K562 (cell line): ENCODE data around the gene ARHGAP15. TPM values are rescaled to one million over a fixed set of nuclear protein-coding genes. Genes with fewer than 3 reads are reported as not detected.

Source experiments
- ATAC-seq: fragments of 200-7000 bp; cut with Tn5 transposase; 3 replicates; pipeline ENCODE4 v1.9.1; 2020; ENCODE audit warnings: moderate library complexity
- BruUV-seq: library from RNA; stranded (reverse); fragments of 400-500 nt; replicated peaks from 2 replicates; lab custom pipeline; 2021; lab: Mats Ljungman, UMichigan
- CTCF ChIA-PET: fragments of 300-600 bp; formaldehyde crosslinking; extraction: SDS; loops from one replicate; lab custom pipeline; 2021; ENCODE audit warnings: low intra/inter-chr PET ratio; lab: Yijun Ruan, JAX
- POLR2A ChIA-PET: fragments of 300-600, 350-650 bp; sonication (Branson Sonifier 250); formaldehyde crosslinking; extraction: SDS; loops from one replicate; lab custom pipeline; 2021; ENCODE audit warnings: antibody characterized with exemption, inconsistent platforms; lab: Yijun Ruan, JAX
- DNase-seq, 4 experiments: peaks; one replicate each; pipeline versions ENCODE4 v3.0.0 to v3.0.0-alpha.2; 2011 to 2018; ENCODE audit warnings: low spot score in 3 of 4, mixed read lengths in 3 of 4; ENCODE audit errors: extremely low read depth in 1 of 4
- FAIRE-seq: peaks from 2 replicates; lab custom pipeline; 2011; peaks lifted over from hg19 to GRCh38; lab: Jason Lieb, UNC
- H2AFZ ChIP-seq: 2 replicates; pipeline ENCODE4 v1.6.0; 2011; ENCODE audit warnings: low read depth, low read length, control low read depth, inconsistent platforms
- H3K27ac ChIP-seq: fragments of 200-600 bp; 3 replicates; pipeline ENCODE4 v1.8.0; 2011; ENCODE audit warnings: low read depth, mild to moderate bottlenecking, control low read depth, inconsistent platforms, low read length, moderate library complexity, mixed read lengths; ENCODE audit errors: extremely low read depth
- H3K27me3 ChIP-seq, 2 experiments: fragments of 300-600 bp in 1 of 2; 2 replicates in 1 of 2; 3 replicates in 1 of 2; pipeline versions ENCODE4 v1.6.0 to v1.8.0; 2011; ENCODE audit warnings: inconsistent platforms in 2 of 2, low read length in 2 of 2, mild to moderate bottlenecking in 1 of 2, mixed read lengths in 1 of 2, moderate library complexity in 1 of 2; ENCODE audit not compliant: control insufficient read depth in 2 of 2, insufficient read depth in 2 of 2
- H3K36me3 ChIP-seq: fragments of 300-600 bp; 3 replicates; pipeline ENCODE4 v1.8.0; 2011; ENCODE audit warnings: mild to moderate bottlenecking, low read length, inconsistent platforms; ENCODE audit not compliant: control insufficient read depth, insufficient read depth
- H3K4me1 ChIP-seq, 2 experiments: fragments of 200-600 bp in 1 of 2; replicated peaks in 1 of 2; 2 replicates in 1 of 2; 3 replicates in 1 of 2; pipeline versions ENCODE4 v1.5.1 to v1.8.0; 2011; ENCODE audit warnings: inconsistent platforms in 2 of 2, low read length in 2 of 2, mild to moderate bottlenecking in 1 of 2, mixed read lengths in 1 of 2, moderate library complexity in 1 of 2; ENCODE audit not compliant: control insufficient read depth in 2 of 2, insufficient read depth in 2 of 2
- H3K4me2 ChIP-seq: 2 replicates; pipeline ENCODE4 v1.6.1; 2011; ENCODE audit warnings: low read length, control low read depth, inconsistent platforms, mixed read lengths; ENCODE audit not compliant: insufficient read depth
- H3K4me3 ChIP-seq: fragments of 200-600 bp; sonication (generic), shearing (Covaris generic); 2 replicates; pipeline ENCODE4 v1.5.1; 2016; ENCODE audit warnings: control low read depth, inconsistent platforms
- H3K79me2 ChIP-seq: fragments of 200-600 bp; 3 replicates; pipeline ENCODE4 v1.8.0; 2011; ENCODE audit warnings: low read length, inconsistent platforms; ENCODE audit not compliant: control insufficient read depth, insufficient read depth
- H3K9ac ChIP-seq, 2 experiments: 2 replicates each; pipeline versions ENCODE4 v1.6.0 to v1.6.1; 2011; ENCODE audit warnings: low read depth in 2 of 2, low read length in 2 of 2, control low read depth in 1 of 2, inconsistent platforms in 1 of 2, mild to moderate bottlenecking in 1 of 2, mixed read lengths in 1 of 2; ENCODE audit not compliant: insufficient read depth in 1 of 2
- H3K9me1 ChIP-seq: one replicate; pipeline ENCODE4 v1.6.0; 2011; ENCODE audit warnings: inconsistent platforms, mild to moderate bottlenecking, low read length, moderate library complexity; ENCODE audit not compliant: control insufficient read depth, insufficient read depth
- H3K9me3 ChIP-seq: replicated peaks from 2 replicates; pipeline ENCODE4 v1.5.1; 2011; ENCODE audit warnings: low read depth, low read length, inconsistent platforms; ENCODE audit not compliant: control insufficient read depth, insufficient read depth
- H4K20me1 ChIP-seq: replicated peaks from 2 replicates; pipeline ENCODE4 v1.6.1; 2011; ENCODE audit warnings: low read length, inconsistent platforms, mixed read lengths; ENCODE audit not compliant: control insufficient read depth, insufficient read depth
- BCOR ChIP-seq: fragments of 450-650 bp; IDR thresholded peaks from 2 replicates; pipeline ENCODE4 v1.6.1; 2016
- MIER1 ChIP-seq: fragments of 450-650 bp; IDR thresholded peaks from 2 replicates; pipeline ENCODE4 v1.6.1; 2016; ENCODE audit warnings: antibody characterized with exemption, mild to moderate bottlenecking, low read depth
- RNF219 ChIP-seq: fragments of 250-450 bp; sonication (Bioruptor Pico); IDR thresholded peaks from 2 replicates; pipeline ENCODE4 v1.5.0; 2022; ENCODE audit warnings: mild to moderate bottlenecking
- RUNX1 ChIP-seq: sonication (generic); IDR thresholded peaks from 2 replicates; pipeline ENCODE4 v1.6.1; 2016; ENCODE audit warnings: antibody characterized with exemption, low read depth
- SAFB ChIP-seq: fragments of 200-400 bp; formaldehyde crosslinking; IDR thresholded peaks from 2 replicates; pipeline ENCODE4 v1.6.1; 2017; ENCODE audit warnings: low read depth, low read length, borderline replicate concordance
- SIN3A ChIP-seq, 2 experiments: fragments of 150-350 bp in 1 of 2; IDR thresholded peaks; 2 replicates each; pipeline ENCODE4 v1.6.1; 2011 to 2016; ENCODE audit warnings: borderline replicate concordance in 2 of 2, low read depth in 2 of 2, low read length in 2 of 2, mild to moderate bottlenecking in 2 of 2, moderate library complexity in 2 of 2; ENCODE audit not compliant: control insufficient read depth in 1 of 2
- U2AF1 ChIP-seq: fragments of 200-400 bp; formaldehyde crosslinking; optimal IDR thresholded peaks from 2 replicates; pipeline ENCODE3; 2017; ENCODE audit warnings: mild to moderate bottlenecking, low read depth, low read length, moderate library complexity
- ZNF263 ChIP-seq: sonication (generic); formaldehyde crosslinking; IDR thresholded peaks from 2 replicates; pipeline ENCODE4 v1.8.0; 2022; ENCODE audit warnings: mild to moderate bottlenecking, missing genetic modification reagents, borderline replicate concordance
- ZNF347 ChIP-seq: fragments of 450-650 bp; formaldehyde crosslinking; IDR thresholded peaks from 2 replicates; pipeline ENCODE4 v1.4.0; 2020; ENCODE audit warnings: low read depth, mild to moderate bottlenecking, moderate library complexity
- ZNF76 ChIP-seq: fragments of 250-450 bp; sonication (Bioruptor Pico); IDR thresholded peaks from 2 replicates; pipeline ENCODE4 v1.4.0; 2020; ENCODE audit warnings: mild to moderate bottlenecking, moderate library complexity, borderline replicate concordance
- WGBS: fragments of 100-300 bp; shearing (Covaris generic); methylation state at CpG from one replicate; pipeline ENCODE4 v1.1.6; 2016; ENCODE audit warnings: low coverage, mixed read lengths; ENCODE audit not compliant: insufficient coverage; ENCODE audit errors: missing lambda C conversion rate; 5-methylcytosine and 5-hydroxymethylcytosine counted together
- in situ Hi-C: fragments of 300-500 bp; cut with MboI; formaldehyde crosslinking; loops from 4 replicates; pipeline ENCODE4 v1.15.0; 2018; ENCODE audit warnings: inconsistent platforms, mixed read lengths
- intact Hi-C: fragments of 100-400 bp; cut with micrococcal nuclease; formaldehyde crosslinking; loops from 2 replicates; pipeline ENCODE4 v1.14.2; 2022
- polyA plus RNA-seq, 8 experiments: library from polyadenylated mRNA; depleted of rRNA in 4 of 8; stranded (reverse) in 5 of 8; unstranded in 3 of 8; fragments of >200 nt; fragmentation: Nextera tagmentation in 2 of 8; fragmentation: Illumina TruSeq in 1 of 8; extraction: Ambion mirVana in 2 of 8; extraction: Trizol in 1 of 8; gene quantifications; 2 replicates each; pipeline versions ENCODE4 v1.2.1 to v1.2.3, GENCODE V29; 2011 to 2014; ENCODE audit warnings: inconsistent platforms in 1 of 8, missing spikeins in 1 of 8
- total RNA-seq, 7 experiments: library from RNA; depleted of rRNA in 6 of 7; stranded (reverse); fragments of >200 nt in 6 of 7; fragmentation: Illumina TruSeq in 2 of 7; extraction: Trizol in 2 of 7; gene quantifications; 2 replicates each; pipeline versions ENCODE4 v1.2.1 to v1.2.3, GENCODE V29; 2011 to 2021; ENCODE audit warnings: low replicate concordance in 1 of 7

The ARHGAP15 gene
- total and polyA plus RNA-seq, 9 of the 15 experiments (the other 6 are each of a cell fraction or from before 2014, with no cell fraction given): 1.5 to 17.9 (median 7.9) TPM

GRCh38 chr2:143217512-143218115 is 88.4 kb downstream of the ARHGAP15 start (continued):
- no peak for TF ChIP-seq U2AF1
- TF ChIP-seq ZNF263 (CRISPR knock-in tag): no peak
- no peak for TF ChIP-seq SAFB
- TF ChIP-seq ZNF347 (CRISPR knock-in tag): no peak
- no peak for TF ChIP-seq RUNX1
- no peak for TF ChIP-seq SIN3A (IDR thresholded peaks at IDR 0.05; ENCODE audit: borderline replicate concordance in 2 of 2, control insufficient read depth in 1 of 2, low read depth in 2 of 2, low read length in 2 of 2)
- no peak for TF ChIP-seq MIER1
- no peak for TF ChIP-seq RNF219 (CRISPR knock-in tag)

- no peaks in the 10 kb centered on the region for H3K9me1 ChIP-seq
- CTCF ChIA-PET: no interaction called here
- no peak overlapping the region for H3K9ac ChIP-seq
- TF ChIP-seq ZNF76 (CRISPR knock-in tag) (no peak), BCOR (no peak)
- H3K27ac ChIP-seq: no peak overlapping the region
- H4K20me1 ChIP-seq: no peaks in the 10 kb centered on the region
- H3K36me3 ChIP-seq: no peaks in the 10 kb centered on the region
- BruUV-seq: no TSS peak
- no peak overlapping the region for H3K4me3 ChIP-seq
- FAIRE-seq (no peak), ATAC-seq (no peak), DNase-seq (no peak)
- H3K9me3 ChIP-seq: no peaks in the 10 kb centered on the region
- POLR2A ChIA-PET: no interaction called here
- 13% methylated on average over 6 of the region's 6 CpGs for WGBS
- no peaks in the 10 kb centered on the region; a peak in 1 of 5 replicates for H3K4me1 ChIP-seq
- no peaks in the 10 kb centered on the region for H3K27me3 ChIP-seq
- no peak overlapping the region for H2AFZ ChIP-seq
- in situ Hi-C loops: no loop called here
- no peaks in the 10 kb centered on the region for H3K79me2 ChIP-seq
- H3K4me2 ChIP-seq: no peak overlapping the region
- intact Hi-C loops: no loop called here
Measured at GRCh38 chr2:143218621-143219020, 89.4 kb downstream of the ARHGAP15 start.
